Measurements from ENCODE around the gene MYH10.
A peak's percentile ranks its signal among the peaks of the same experiment; 100 is the strongest.

The MYH10 gene

GRCh38 chr17:8473451-8474192 lies 156.9 kb downstream of the MYH10 start:
- no peak for DNase-seq (ENCODE audit: low read depth)

GRCh38 chr17:8472663-8473062 lies 157.9 kb downstream of the MYH10 start:
- DNase-seq (ENCODE audit: low read depth), result no peak

- DNase-seq (ENCODE audit: low read depth), result no peak
These were observed 160.0 kb downstream of the MYH10 start for GRCh38 chr17:8470447-8471047.

- DNase-seq (ENCODE audit: low read depth), result no peak
These were observed 160.6 kb downstream of the MYH10 start for GRCh38 chr17:8469964-8470363.

- DNase-seq (ENCODE audit: low read depth), result no peak
These were observed 161.5 kb downstream of the MYH10 start for GRCh38 chr17:8468980-8469379.

GRCh38 chr17:8468127-8468526 lies 162.4 kb downstream of the MYH10 start:
- DNase-seq (ENCODE audit: low read depth), result no peak

- no peak for DNase-seq (ENCODE audit: low read depth)
These were observed 163.0 kb downstream of the MYH10 start for GRCh38 chr17:8467527-8467926.

- no peak for DNase-seq (ENCODE audit: low read depth)
These were observed 163.7 kb downstream of the MYH10 start for GRCh38 chr17:8466873-8467272.

GRCh38 chr17:8466456-8466855 lies 164.1 kb downstream of the MYH10 start:
- peak; percentile 65 for DNase-seq (ENCODE audit: low read depth)

GRCh38 chr17:8465759-8466158 lies 164.8 kb downstream of the MYH10 start:
- no peak for DNase-seq (ENCODE audit: low read depth)

GRCh38 chr17:8465356-8465755 lies 165.2 kb downstream of the MYH10 start:
- no peak for DNase-seq (ENCODE audit: low read depth)

GRCh38 chr17:8464941-8465340 lies 165.6 kb downstream of the MYH10 start:
- no peak for DNase-seq (ENCODE audit: low read depth)

- DNase-seq (ENCODE audit: low read depth), result peak; percentile 83
These were observed 167.4 kb downstream of the MYH10 start for GRCh38 chr17:8463099-8463498.

GRCh38 chr17:8462564-8462963 lies 168.0 kb downstream of the MYH10 start:
- no peak for DNase-seq (ENCODE audit: low read depth)

GRCh38 chr17:8459831-8460230 lies 170.7 kb downstream of the MYH10 start:
- DNase-seq (ENCODE audit: low read depth), result no peak

GRCh38 chr17:8459107-8459506 lies 171.4 kb downstream of the MYH10 start:
- DNase-seq (ENCODE audit: low read depth), result no peak

GRCh38 chr17:8458128-8458527 lies 172.4 kb downstream of the MYH10 start:
- DNase-seq (ENCODE audit: low read depth), result no peak

- no peak for DNase-seq (ENCODE audit: low read depth)
These were observed 174.8 kb downstream of the MYH10 start for GRCh38 chr17:8455665-8456209.

- no peak for DNase-seq (ENCODE audit: low read depth)
These were observed 177.2 kb downstream of the MYH10 start for GRCh38 chr17:8453326-8453725.

GRCh38 chr17:8451933-8452614 lies 178.5 kb downstream of the MYH10 start:
- no peak for DNase-seq (ENCODE audit: low read depth)

GRCh38 chr17:8448310-8448709 lies 182.2 kb downstream of the MYH10 start:
- DNase-seq (ENCODE audit: low read depth), result no peak

GRCh38 chr17:8447799-8448198 lies 182.7 kb downstream of the MYH10 start:
- no peak for DNase-seq (ENCODE audit: low read depth)

- no peak for DNase-seq (ENCODE audit: low read depth)
These were observed 185.0 kb downstream of the MYH10 start for GRCh38 chr17:8445536-8445935.

All from GM04503 (cell line).